SKM-1 treated with dmso at 0.1 percent for 144 hours (cell line): ENCODE measurements around the gene RAB7A.

ENCODE experiments used
- DNase-seq: peaks from one replicate; lab custom pipeline; 2025; ENCODE audit not compliant: unreplicated experiment; lab: John Stamatoyannopoulos, UW

The RAB7A gene

DNA sequence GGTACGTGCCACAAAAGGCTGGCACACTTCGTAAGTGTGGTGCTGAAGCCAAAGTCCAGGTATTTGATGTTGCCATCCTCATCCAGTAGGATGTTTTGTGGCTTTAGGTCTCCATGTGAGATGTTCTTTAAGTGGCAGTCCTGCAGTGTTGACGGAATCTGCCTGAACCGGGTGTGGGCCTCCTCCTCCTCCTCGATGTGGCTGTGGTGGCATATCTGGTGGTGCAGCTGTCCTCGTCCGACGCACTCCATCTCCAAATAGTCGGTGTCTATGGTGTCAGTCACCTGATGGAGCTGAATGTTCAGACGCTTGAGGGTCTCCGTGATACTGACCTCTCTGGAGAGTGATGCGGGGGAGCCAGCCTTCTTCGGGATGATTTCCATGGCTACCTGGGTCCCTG is 123.0 kb downstream of the RAB7A start:
- no peak for DNase-seq

DNA sequence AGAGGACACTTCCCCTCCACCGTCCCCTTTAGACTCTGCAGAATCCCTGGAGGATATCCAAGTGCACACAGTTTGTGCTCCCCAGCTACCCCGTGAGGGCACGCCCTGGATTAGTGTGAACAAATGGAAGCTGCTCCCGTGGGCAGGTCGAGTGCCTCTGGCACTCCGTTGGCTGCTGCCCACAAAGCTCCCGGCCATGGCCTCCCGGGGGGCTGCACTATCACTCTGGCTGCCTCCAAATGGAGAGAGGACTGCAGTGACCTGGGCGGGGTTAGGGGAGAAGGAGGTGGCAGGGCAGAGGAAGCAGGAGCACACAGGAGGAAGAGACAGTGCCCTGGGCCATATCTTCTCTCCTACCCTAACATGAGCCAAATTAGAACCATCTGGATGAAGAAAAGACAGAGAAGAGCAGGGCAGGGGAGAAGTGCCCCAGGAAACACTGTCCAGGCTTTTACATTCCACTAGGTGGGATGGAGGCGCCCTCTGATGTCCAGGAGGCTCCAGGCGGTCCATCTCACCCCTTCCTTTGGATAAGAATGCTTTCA is 124.0 kb downstream of the RAB7A start:
- no peak for DNase-seq

DNA sequence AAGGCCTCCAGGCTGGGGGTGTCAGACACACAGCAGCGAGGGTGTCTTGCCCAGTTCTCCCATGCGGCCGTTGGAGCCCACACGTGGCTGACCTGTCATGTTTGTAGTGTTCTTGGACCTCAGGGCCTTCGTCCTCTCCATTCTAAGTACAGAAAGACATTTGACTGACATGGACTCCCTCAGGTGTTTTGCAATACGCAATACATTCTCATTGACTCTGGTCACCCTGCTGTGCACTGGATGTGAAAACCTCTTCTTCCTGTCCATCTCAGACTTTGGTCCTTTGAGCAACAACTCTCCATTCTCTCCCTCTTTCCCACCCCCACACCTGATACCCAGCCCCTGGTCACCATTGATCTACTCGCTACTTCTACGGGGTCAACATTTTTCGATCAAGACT is 124.6 kb downstream of the RAB7A start:
- no peak for DNase-seq

DNA sequence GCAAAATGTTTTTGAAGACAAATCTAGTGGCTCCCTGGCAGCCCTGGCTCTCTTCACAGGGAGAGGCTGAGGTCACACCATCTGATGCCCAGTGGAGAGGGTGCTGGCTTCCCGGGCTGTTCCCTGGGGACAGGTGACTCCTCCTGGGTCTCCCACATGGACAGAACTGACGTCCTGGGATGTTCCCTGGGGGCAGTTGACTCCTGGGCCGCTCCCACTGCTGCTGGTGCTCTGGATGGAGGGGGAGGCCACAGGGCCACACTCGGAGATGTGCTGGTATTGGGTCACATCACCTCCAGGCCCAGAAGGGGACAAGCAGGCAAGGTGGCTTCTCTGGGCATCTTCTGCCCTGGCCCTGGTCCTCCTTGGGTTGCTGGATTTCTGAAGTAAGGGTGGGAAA is 125.6 kb downstream of the RAB7A start:
- DNase-seq = no peak

DNA sequence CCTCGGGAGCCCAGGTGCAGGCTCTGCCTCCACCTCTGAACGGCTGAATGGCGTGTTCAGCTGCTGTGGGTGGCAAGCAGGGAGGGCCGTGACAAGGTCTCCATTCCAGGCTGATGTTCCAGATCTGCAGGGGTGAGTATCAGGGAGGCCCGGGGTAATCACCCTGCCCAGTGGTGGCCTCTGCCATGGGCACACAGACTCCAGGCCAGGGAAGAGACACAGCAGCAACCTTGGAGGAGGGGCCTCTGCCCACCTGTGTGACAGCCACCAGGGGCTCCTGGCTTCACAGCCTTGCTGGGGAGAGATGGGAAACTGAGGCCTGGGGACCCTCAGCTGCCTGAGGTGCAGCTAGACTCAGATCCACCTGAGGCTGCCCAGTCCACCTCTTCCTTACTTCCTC is 127.8 kb downstream of the RAB7A start:
- DNase-seq = no peak

DNA sequence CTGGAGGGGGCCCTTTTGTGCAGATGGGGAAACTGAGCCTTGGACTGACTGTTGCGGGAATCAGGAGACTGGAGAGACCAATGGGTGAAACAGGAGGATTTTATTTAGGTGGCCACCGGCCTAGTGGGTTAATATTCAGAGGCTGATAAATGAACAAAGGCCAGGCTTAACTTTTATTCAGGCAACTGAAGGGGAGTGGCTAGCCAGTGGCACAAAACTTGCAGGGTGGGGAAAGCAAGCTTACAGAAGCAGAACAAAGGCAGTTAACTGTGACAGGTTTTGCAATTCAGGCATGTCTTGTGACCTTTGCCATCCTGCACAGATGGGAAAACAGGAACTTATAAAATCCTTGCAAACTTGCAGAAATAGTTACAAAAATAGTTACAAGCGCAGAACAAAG is 128.5 kb downstream of the RAB7A start:
- DNase-seq = peak; percentile 93

DNA sequence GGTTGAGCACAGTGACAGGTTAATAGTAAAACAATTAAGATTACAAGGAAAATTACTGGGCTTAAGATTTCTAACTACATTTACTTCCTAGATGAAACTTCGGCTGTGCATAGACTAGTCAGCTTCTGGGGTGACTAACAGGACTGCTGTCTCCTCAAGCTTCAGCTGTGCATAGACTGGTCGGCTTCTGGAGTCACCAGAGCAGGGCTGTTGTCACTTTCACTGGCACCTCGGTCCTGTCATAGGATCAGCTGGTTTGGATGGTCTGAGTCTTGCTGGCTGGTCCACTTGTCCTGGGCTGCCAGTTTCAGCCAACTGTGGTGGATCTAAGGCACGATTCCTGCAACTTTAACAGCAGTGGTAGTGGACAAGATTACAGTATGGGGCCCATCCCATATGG is 129.6 kb downstream of the RAB7A start:
- no peak for DNase-seq

DNA sequence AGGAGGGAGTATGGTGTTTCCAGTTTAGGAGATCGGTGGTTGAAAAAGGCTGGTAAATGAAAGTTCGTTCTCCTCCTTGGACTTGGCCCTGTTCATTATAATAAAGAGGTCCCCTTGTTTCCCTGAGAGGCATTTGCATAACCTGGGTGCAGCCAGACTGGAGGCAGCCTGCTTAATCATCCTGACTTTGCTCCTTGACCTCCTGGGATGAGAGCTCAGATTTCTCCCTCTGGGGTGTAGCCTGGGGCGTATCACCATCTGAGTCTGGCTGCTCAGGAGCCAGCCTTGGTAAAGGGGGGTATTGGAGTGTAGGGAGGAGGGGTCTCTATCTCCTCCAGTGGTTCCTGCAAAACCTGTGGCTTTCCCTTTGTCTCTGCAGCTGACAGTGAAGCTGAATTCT is 132.2 kb downstream of the RAB7A start:
- no peak for DNase-seq

DNA sequence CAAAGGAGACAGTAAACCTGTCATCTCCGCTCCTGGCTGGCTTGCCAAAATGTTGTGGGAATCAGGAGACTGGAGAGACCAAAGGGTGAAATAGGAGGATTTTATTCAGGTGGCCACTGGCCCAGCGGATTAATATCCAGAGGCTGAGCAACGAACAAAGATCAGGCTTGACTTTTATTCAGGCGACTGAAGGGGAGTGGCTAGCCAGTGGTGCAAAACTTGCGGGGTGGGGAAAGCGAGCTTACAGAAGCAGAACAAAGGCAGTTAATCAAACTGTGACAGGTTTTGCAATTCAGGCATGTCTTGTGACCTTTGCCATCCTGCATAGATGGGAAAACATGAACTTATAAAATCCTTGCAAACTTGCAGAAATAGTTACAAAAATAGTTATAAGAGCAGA is 133.6 kb downstream of the RAB7A start:
- DNase-seq = no peak

DNA sequence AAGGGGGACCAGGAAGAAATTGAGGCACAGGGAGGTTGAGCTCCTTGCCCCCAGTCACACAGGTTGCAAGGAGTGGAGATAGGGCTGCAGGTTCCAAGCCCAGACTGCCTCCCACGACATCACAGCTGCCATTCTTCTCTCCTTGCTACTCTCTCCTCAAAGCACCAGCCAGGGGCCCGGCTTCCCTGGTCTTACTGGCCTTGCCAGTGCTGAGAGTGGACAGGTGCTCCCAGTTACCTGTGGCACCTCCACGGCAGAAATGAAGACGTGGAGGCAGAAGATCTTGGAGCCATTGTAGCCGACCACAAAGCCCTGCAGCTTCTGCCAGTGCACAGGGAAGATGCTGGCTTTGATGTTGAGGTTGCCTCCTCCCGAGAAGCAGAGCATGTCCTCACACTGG is 135.5 kb downstream of the RAB7A start:
- no peak for DNase-seq

DNA sequence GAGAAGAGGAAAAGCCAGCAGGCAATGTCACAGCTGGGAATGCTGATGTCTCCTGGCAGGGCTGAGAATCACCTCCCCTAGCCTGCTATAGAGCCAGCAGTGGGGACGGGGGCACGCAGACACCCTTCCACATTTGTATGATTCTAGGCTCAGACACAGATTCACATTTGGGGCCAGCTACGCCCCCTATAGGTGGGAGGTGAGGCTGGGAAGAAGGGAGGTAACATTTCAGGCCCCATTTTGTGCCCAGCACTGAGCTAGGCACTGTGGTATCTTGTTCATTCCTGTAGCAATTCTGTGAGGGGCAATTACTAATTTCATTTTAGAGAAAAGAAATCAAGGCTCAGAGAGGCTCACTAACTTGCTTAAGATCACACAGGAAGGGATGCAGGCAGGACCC is 137.6 kb downstream of the RAB7A start:
- DNase-seq = no peak
